HepG2 (cell line): ENCODE data around the gene ZNF513. TPM values are rescaled to one million over a fixed set of nuclear protein-coding genes. Genes with fewer than 3 reads are reported as not detected.

Experiments
- ETV6 ChIP-seq: sonication (generic); formaldehyde crosslinking; conservative IDR thresholded peaks from 2 replicates; pipeline ENCODE4 v1.4.0; 2020; ENCODE audit warnings: missing genetic modification reagents
- GATA4 ChIP-seq: sonication (generic); IDR thresholded peaks from 2 replicates; pipeline ENCODE4 v1.6.1; 2016; ENCODE audit warnings: antibody characterized with exemption, low read depth, borderline replicate concordance
- SNAPC4 ChIP-seq: sonication (generic); formaldehyde crosslinking; IDR thresholded peaks from 2 replicates; pipeline ENCODE4 v1.4.0; 2020; ENCODE audit warnings: mild to moderate bottlenecking, missing genetic modification reagents
- ZNF496 ChIP-seq: sonication (generic); formaldehyde crosslinking; IDR thresholded peaks from 2 replicates; pipeline ENCODE4 v1.8.1; 2023; ENCODE audit warnings: mild to moderate bottlenecking, moderate library complexity, missing genetic modification reagents; ENCODE audit not compliant: insufficient replicate concordance
- ZNF512B ChIP-seq: sonication (generic); formaldehyde crosslinking; IDR thresholded peaks from 2 replicates; pipeline ENCODE4 v1.5.1; 2020; ENCODE audit warnings: missing genetic modification reagents, mild to moderate bottlenecking, borderline replicate concordance
- ZNF577 ChIP-seq: sonication (generic); formaldehyde crosslinking; IDR thresholded peaks from 2 replicates; pipeline ENCODE4 v1.4.0; 2020; ENCODE audit warnings: mild to moderate bottlenecking, low read depth, missing genetic modification reagents, borderline replicate concordance
- ZNF598 ChIP-seq: sonication (generic); formaldehyde crosslinking; IDR thresholded peaks from 2 replicates; pipeline ENCODE4 v1.5.1; 2020; ENCODE audit warnings: mild to moderate bottlenecking, missing genetic modification reagents, borderline replicate concordance
- ZSCAN9 ChIP-seq: IDR thresholded peaks from 2 replicates; pipeline ENCODE4 v1.6.1; 2016; ENCODE audit warnings: borderline replicate concordance
- polyA plus RNA-seq, 8 experiments: library from polyadenylated mRNA; depleted of rRNA in 3 of 8; stranded (reverse) in 7 of 8; unstranded in 1 of 8; fragments of >200 nt; fragmentation: Illumina TruSeq in 4 of 8; extraction: Trizol in 4 of 8; gene quantifications; 2 replicates each; pipeline versions ENCODE4 v1.2.1 to v1.2.3, GENCODE V29; 2011 to 2016; ENCODE audit warnings: low read depth in 4 of 8, missing spikeins in 1 of 8, mixed read lengths in 1 of 8; ENCODE audit not compliant: insufficient read depth in 1 of 8
- total RNA-seq, 5 experiments: library from RNA; depleted of rRNA; stranded (reverse); fragments of >200 nt; fragmentation: Illumina TruSeq; extraction: Trizol; gene quantifications; 2 replicates each; pipeline ENCODE4 v1.2.3, GENCODE V29; 2016; ENCODE audit warnings: low read depth in 1 of 5

ZNF513 gene
- total and polyA plus RNA-seq, 2 of the 13 experiments (the other 11 are each of a cell fraction or from before 2014, with no cell fraction given) = 4.9 to 6.3 TPM

GRCh38 chr2:27376866-27377617 lies 3.5 kb downstream of the ZNF513 start (continued):
- 0 out of 2 replicates have a peak, but pooled peaks have one; percentile 32 for TF ChIP-seq ZNF512B
- no peak for TF ChIP-seq ZNF577
- TF ChIP-seq GATA4 = no peak
- no peak for TF ChIP-seq ZNF496 (CRISPR knock-in tag)
- no peak for TF ChIP-seq SNAPC4 (CRISPR knock-in tag)
- TF ChIP-seq ZNF598 = 0 out of 2 replicates have a peak, but pooled peaks have one; percentile 23
- TF ChIP-seq ZSCAN9 (CRISPR knock-in tag) = no peak
- TF ChIP-seq ETV6 (CRISPR knock-in tag) = no peak
